GM12865 (cell line): Measurements from ENCODE around the gene SP4.

ENCODE experiments used
- DNase-seq: peaks from one replicate; pipeline ENCODE4 v3.0.0; 2010; ENCODE audit warnings: low read depth
- H3K4me3 ChIP-seq: 2 replicates; pipeline ENCODE4 v1.5.1; 2011; ENCODE audit warnings: mild to moderate bottlenecking, low read depth, low read length, control low read depth
- TF ChIP-seq, protein P1 (sequence below): IDR thresholded peaks from 2 replicates; pipeline ENCODE4 v1.5.1; 2011; ENCODE audit warnings: low read length, control low read depth, low read depth, inconsistent platforms; ENCODE audit not compliant: insufficient read depth; ENCODE audit errors: missing control alignments

The SP4 gene

DNA sequence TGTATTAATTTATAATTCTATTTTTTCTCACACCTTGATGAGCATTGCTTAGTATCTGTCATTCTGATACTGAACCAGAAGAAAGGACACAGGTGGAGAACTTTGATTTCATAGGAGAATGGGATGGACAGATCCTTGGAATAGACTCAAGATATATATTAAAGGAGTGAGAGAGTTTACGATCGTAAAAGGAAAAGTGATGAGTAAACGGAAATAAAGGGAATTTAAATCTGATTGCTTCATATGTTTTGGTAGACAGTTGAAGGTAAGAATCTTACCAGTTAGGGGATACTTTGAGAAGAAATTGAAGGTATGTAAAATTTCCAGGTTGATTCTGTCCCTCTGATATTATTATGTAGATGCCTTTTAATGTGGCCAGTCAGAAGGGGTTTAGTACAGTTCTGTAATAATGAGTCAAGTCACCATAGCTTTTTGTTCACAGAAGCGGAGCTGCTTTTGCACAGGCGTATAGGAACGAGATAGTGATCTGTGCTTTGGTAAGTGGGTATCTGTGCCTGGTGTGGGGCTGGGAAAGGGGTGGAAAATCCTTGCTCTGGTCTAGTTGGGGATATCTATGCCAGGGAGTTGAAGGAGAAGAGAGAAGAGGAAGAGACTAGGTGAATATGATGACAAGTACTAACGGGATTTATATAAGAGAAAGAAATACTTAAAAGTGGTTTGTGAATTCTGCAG is 15.4 kb downstream of the SP4 start:
- DNase-seq, result no peak
- H3K4me3 ChIP-seq, result no peak overlapping the region
- TF ChIP-seq, protein P1, sequence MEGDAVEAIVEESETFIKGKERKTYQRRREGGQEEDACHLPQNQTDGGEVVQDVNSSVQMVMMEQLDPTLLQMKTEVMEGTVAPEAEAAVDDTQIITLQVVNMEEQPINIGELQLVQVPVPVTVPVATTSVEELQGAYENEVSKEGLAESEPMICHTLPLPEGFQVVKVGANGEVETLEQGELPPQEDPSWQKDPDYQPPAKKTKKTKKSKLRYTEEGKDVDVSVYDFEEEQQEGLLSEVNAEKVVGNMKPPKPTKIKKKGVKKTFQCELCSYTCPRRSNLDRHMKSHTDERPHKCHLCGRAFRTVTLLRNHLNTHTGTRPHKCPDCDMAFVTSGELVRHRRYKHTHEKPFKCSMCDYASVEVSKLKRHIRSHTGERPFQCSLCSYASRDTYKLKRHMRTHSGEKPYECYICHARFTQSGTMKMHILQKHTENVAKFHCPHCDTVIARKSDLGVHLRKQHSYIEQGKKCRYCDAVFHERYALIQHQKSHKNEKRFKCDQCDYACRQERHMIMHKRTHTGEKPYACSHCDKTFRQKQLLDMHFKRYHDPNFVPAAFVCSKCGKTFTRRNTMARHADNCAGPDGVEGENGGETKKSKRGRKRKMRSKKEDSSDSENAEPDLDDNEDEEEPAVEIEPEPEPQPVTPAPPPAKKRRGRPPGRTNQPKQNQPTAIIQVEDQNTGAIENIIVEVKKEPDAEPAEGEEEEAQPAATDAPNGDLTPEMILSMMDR, result no peak

- TF ChIP-seq, protein P1, result no peak
- no peak overlapping the region for H3K4me3 ChIP-seq
- no peak for DNase-seq
Measured at GRCh38 chr7:21448974-21449373, 21.1 kb downstream of the SP4 start.

DNA sequence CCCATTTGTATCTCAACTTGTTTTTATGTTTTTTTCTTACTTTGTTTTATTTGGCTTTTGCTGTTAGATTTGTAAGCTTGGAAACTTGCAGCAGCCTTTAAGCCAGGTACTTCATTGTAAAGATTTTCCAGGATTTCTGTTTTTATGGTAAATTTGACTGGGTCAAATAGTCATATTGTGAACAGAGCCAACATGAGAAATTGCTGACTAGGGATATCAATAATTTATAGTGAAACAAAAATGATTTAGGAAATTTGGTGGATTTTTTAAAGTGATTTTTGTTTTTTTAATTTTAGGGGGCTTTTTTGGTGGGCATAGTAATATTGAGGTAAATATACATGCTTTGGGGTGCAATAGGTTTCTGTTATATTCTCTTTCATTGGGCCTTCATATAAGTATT is 22.2 kb downstream of the SP4 start:
- H3K4me3 ChIP-seq, result no peak overlapping the region
- no peak for DNase-seq
- TF ChIP-seq, protein P1, result no peak

DNA sequence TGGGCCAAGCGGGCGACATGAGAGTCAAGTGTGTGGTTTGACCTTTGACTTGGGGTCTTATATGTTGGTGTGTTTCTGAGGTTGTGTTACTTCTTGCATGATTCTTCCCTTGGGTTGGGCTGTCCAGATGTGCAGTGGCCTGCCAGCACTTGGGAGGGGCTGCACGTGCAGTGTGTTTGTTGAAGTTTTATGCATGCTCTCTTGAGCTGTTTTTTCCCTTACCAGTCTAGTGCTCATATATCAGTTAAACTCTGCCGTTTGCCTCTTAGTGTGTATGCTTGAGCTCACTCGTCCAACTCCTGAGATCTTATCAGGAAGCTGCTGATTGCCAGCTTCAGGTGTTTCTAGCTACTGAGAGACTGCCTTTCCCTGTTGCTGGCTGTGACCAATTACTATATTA is 23.1 kb downstream of the SP4 start:
- DNase-seq, result no peak
- H3K4me3 ChIP-seq, result no peak overlapping the region
- TF ChIP-seq, protein P1, result no peak

DNA sequence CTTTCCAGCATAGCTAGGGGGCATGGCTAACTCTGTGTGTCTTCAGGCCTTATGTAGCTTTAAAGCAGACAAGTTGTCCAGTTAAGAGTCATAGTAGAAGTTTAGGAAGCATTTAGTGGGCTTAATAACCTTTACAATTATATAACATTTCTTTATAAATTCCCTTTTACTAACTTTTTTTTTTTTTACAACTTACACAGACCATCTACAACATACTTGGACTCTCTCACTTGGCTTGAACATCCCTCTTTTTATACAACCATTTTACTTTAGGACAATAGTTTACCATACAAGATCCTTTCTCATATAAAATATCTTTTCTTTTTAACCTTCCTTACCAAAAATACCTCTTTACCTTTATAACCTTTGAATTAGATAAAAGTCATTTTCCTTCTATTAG is 26.3 kb downstream of the SP4 start:
- TF ChIP-seq, protein P1, result no peak
- no peak for DNase-seq
- no peak overlapping the region for H3K4me3 ChIP-seq

- TF ChIP-seq, protein P1, result no peak
- no peak for DNase-seq
- no peak overlapping the region for H3K4me3 ChIP-seq
Measured at GRCh38 chr7:21454906-21455305, 27.0 kb downstream of the SP4 start.

GRCh38 chr7:21461282-21461681 is 33.4 kb downstream of the SP4 start:
- DNase-seq, result no peak
- TF ChIP-seq, protein P1, result no peak
- no peak overlapping the region for H3K4me3 ChIP-seq
